ENCODE data around the gene CBLC.
A peak's percentile ranks its signal among the peaks of the same experiment; 100 is the strongest.

Gene CBLC

GRCh38 chr19:44777715-44778347 is at the start of gene CBLC:
Gene CBLC, plus strand, starts transcription at chr19:44777890. Its CDS starts 42 bp downstream, at chr19:44777932.
- no peak for DNase-seq

GRCh38 chr19:44728178-44728577 is 49.5 kb upstream of the CBLC start:
- no peak for DNase-seq

GRCh38 chr19:44729516-44730033 is 48.1 kb upstream of the CBLC start:
- DNase-seq, result no peak

- DNase-seq, result no peak
Measured at GRCh38 chr19:44731081-44731480, 46.6 kb upstream of the CBLC start.

GRCh38 chr19:44731622-44732021 is 46.1 kb upstream of the CBLC start:
- no peak for DNase-seq

- DNase-seq, result no peak
Measured at GRCh38 chr19:44732235-44733014, 45.3 kb upstream of the CBLC start.

GRCh38 chr19:44734357-44734756 is 43.3 kb upstream of the CBLC start:
- DNase-seq, result no peak

- DNase-seq, result no peak
Measured at GRCh38 chr19:44735011-44735410, 42.7 kb upstream of the CBLC start.

GRCh38 chr19:44737238-44738071 is 40.2 kb upstream of the CBLC start:
- no peak for DNase-seq

GRCh38 chr19:44738136-44738535 is 39.6 kb upstream of the CBLC start:
- DNase-seq, result no peak

- DNase-seq, result peak; percentile 77
Measured at GRCh38 chr19:44738603-44739558, 38.8 kb upstream of the CBLC start.

- no peak for DNase-seq
Measured at GRCh38 chr19:44740351-44740824, 37.3 kb upstream of the CBLC start.

- no peak for DNase-seq
Measured at GRCh38 chr19:44741258-44741731, 36.4 kb upstream of the CBLC start.

- DNase-seq, result peak; percentile 85
Measured at GRCh38 chr19:44741841-44742329, 35.8 kb upstream of the CBLC start.

- DNase-seq, result no peak
Measured at GRCh38 chr19:44742330-44743061, 35.2 kb upstream of the CBLC start.

GRCh38 chr19:44744871-44745332 is 32.8 kb upstream of the CBLC start:
- no peak for DNase-seq

- DNase-seq, result no peak
Measured at GRCh38 chr19:44745341-44745831, 32.3 kb upstream of the CBLC start.

- DNase-seq, result no peak
Measured at GRCh38 chr19:44745887-44746600, 31.6 kb upstream of the CBLC start.

- no peak for DNase-seq
Measured at GRCh38 chr19:44746616-44746945, 31.1 kb upstream of the CBLC start.

Data from CD4-positive, alpha-beta T cell treated with Interleukin-15 for 1 hour (primary cell).